ENCODE results near the gene RAB11FIP5. TPM values are rescaled to one million over a fixed set of nuclear protein-coding genes. Genes with fewer than 3 reads are reported as not detected.

The RAB11FIP5 gene
- total and polyA plus RNA-seq, 10 of the 15 experiments (the other 5 are each of a cell fraction or from before 2014, with no cell fraction given), result 0.03 to 0.20 (median 0.06) TPM; not detected in 6

DNA sequence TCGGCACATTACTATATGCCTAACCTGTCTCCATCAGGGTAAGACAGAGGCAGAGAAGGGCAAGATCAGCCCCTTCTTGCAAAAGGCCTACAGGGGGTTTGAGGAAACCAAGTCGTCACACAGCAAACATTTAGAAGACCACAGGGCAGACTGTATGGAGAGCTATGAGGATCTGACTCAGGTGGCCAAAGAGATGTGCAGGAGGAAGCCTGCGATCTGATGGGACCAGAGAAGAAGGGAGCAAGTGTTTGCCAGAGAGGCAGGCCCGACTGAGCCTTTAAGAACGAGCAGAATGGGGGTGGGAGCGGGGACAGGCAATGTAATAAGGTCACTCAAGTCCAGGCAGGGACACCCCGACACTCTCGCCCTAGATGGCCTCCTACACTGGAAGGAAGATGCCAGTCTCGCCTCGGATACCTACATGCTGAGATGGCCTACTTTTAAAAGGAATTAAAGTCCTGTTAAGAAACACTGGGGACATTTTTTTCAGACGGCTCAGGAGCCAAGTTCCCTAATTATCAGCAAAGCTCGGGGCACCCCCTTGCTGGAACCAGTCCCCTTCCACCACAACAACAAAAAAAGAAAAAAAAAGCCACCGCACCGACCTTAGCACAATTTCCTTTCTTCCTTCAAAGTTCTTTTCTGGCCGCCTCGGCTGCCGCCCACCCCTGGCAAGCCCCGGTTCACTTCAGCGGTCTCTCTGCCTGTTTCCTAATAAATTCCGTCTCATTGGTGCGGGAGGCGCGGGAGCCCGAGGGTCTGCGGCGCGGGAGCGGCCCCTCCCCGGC is 42.7 kb downstream of the RAB11FIP5 start:
- Histone ChIP-seq H3K4me1 (ENCODE audit: control insufficient read depth, insufficient read depth, low read length) (no peaks in the 10 kb centered on the region), H3K9ac (ENCODE audit: control insufficient read depth, insufficient read depth, low read length) (peak overlapping the region; percentile 85), H4K20me1 (ENCODE audit: control insufficient read depth, insufficient read depth) (no peaks in the 10 kb centered on the region), H3K4me2 (ENCODE audit: control insufficient read depth, insufficient read depth) (peak overlapping the region; percentile 94), H3K27ac (ENCODE audit: control insufficient read depth, insufficient read depth) (peak overlapping the region; percentile 53; the same call in 1 of the 2 replicates), H3K79me2 (ENCODE audit: control insufficient read depth, insufficient read depth, low read length) (peaks cover 2% of the 10 kb centered on the region; the same call in 1 of the 2 replicates), H3K36me3 (ENCODE audit: control insufficient read depth in 2 of 2, insufficient read depth in 2 of 2, low read length in 1 of 2) (no peaks in the 10 kb centered on the region), H3K9me3 (replicated peaks; ENCODE audit: control insufficient read depth, insufficient read depth, low read length) (no peaks in the 10 kb centered on the region), H3K4me3 (peak overlapping the region; percentile 77), H2AFZ (ENCODE audit: control insufficient read depth, low read depth, low read length) (peak overlapping the region; percentile 80), H3K27me3 (replicated peaks in 1 of 2; ENCODE audit: control insufficient read depth in 2 of 2, insufficient read depth in 2 of 2, low read length in 1 of 2) (no peaks in the 10 kb centered on the region; a peak in 1 of 4 replicates)
- FAIRE-seq, result no peak
- no peak for DNase-seq (ENCODE audit: low read depth, low spot score)
- ChIA-PET RAD21 (ENCODE audit: unreplicated experiment) (no interaction called here), POLR2A (no interaction called here), SMC1A (ENCODE audit: uncharacterized antibody, unreplicated experiment) (no interaction called here), CTCF (interaction anchor here (1.4 to 1.6 kb wide), 2 partner anchors 107 to 142 kb away, joined by 3 to 6 read pairs; no protein-coding TSS in a partner anchor)
- WGBS (ENCODE audit: insufficient coverage, insufficient replicate concordance, low lambda C conversion rate, missing lambda C conversion rate), result 19% methylated on average over 29 of the region's 29 CpGs
- BruUV-seq (replicated peaks), result TSS peak; percentile 57
- no peak for ATAC-seq
- peak; percentile 6; the same call in 1 of the 2 replicates for TF ChIP-seq E2F4 (IDR thresholded peaks at IDR 0.05; ENCODE audit: low read depth, low read length)
- TF ChIP-seq RUNX3 (IDR thresholded peaks at IDR 0.05; ENCODE audit: low read length), result 0 out of 2 replicates have a peak, but pooled peaks have one; percentile 4
- TF ChIP-seq NR2F1 (conservative IDR thresholded peaks at IDR 0.05), result no peak
- in situ Hi-C loops (cut with MboI), result no loop called here
- intact Hi-C loops (cut with micrococcal nuclease; ENCODE audit: unreplicated experiment), result loop anchor here (5.0 kb wide), 2 partner anchors 153 to 178 kb away; partner anchors contain the start of gene EMX1
